Measurements from ENCODE around the gene TGFB1. TPM values are rescaled to one million over a fixed set of nuclear protein-coding genes. Genes with fewer than 3 reads are reported as not detected.
A peak's percentile ranks its signal among the peaks of the same experiment; 100 is the strongest.

TGFB1 gene
- total and polyA plus RNA-seq, 9 of the 15 experiments (the other 6 are each of a cell fraction or from before 2014, with no cell fraction given), result 0.24 to 159 (median 17.2) TPM

- H2AFZ ChIP-seq (ENCODE audit: low read depth, low read length), result no peak overlapping the region
- peaks cover 49% of the 10 kb centered on the region for H3K79me2 ChIP-seq (ENCODE audit: control insufficient read depth, insufficient read depth, low read length)
- WGBS (ENCODE audit: insufficient coverage, low coverage, missing lambda C conversion rate), result 9% methylated on average over 10 of the region's 16 CpGs
- peak overlapping the region; percentile 13; the same call in 1 of the 2 replicates for H3K4me3 ChIP-seq
- peak overlapping the region; percentile 95 for H3K27ac ChIP-seq (ENCODE audit: extremely low read depth, low read depth, low read length)
- peak; percentile 84 to 92 (median 88) for DNase-seq (ENCODE audit: extremely low read depth in 1 of 4, low spot score in 3 of 4)
- peaks cover 9% of the 10 kb centered on the region; the same call in 1 of the 2 replicates for H4K20me1 ChIP-seq (replicated peaks; ENCODE audit: control insufficient read depth, insufficient read depth, low read length)
- H3K4me2 ChIP-seq (ENCODE audit: insufficient read depth, low read length), result peak overlapping the region; percentile 74
- peak; percentile 90 for FAIRE-seq
- peak overlapping the region; percentile 73 to 92 for H3K9ac ChIP-seq (ENCODE audit: insufficient read depth in 1 of 2, low read depth in 2 of 2, low read length in 2 of 2)
- no peaks in the 10 kb centered on the region for H3K9me3 ChIP-seq (replicated peaks; ENCODE audit: control insufficient read depth, insufficient read depth, low read depth, low read length)
- H3K9me1 ChIP-seq (ENCODE audit: control insufficient read depth, insufficient read depth, low read length), result peaks cover 9% of the 10 kb centered on the region
- CTCF ChIA-PET (ENCODE audit: low intra/inter-chr PET ratio), result no interaction called here
- POLR2A ChIA-PET, result interaction anchor here (0.6 to 1.3 kb wide), 2 partner anchors 13 to 428 kb away, joined by 3 read pairs; partner anchors contain the start of gene CCDC97
- in situ Hi-C loops (cut with MboI), result loop anchor here (25.0 kb wide), 1 partner anchor 239 kb away; no protein-coding TSS in a partner anchor
- ATAC-seq, result peak; percentile 89
- BruUV-seq (replicated peaks), result no TSS peak
- peaks cover 81% of the 10 kb centered on the region for H3K36me3 ChIP-seq (ENCODE audit: control insufficient read depth, insufficient read depth, low read length)
- H3K27me3 ChIP-seq (ENCODE audit: control insufficient read depth in 2 of 2, insufficient read depth in 2 of 2, low read length in 2 of 2), result no peaks in the 10 kb centered on the region
- intact Hi-C loops (cut with micrococcal nuclease), result loop anchor here (1.0 to 10.0 kb wide), 3 partner anchors 29 to 241 kb away; partner anchors contain the start of gene DMAC2
- H3K4me1 ChIP-seq (replicated peaks in 1 of 2; ENCODE audit: control insufficient read depth in 2 of 2, insufficient read depth in 2 of 2, low read length in 2 of 2), result peaks cover 63 to 75% of the 10 kb centered on the region in 2 experiments
- TF ChIP-seq TOE1 (IDR thresholded peaks at IDR 0.05; ENCODE audit: borderline replicate concordance) (peak; percentile 45), TOE1 (CRISPR knock-in tag; IDR thresholded peaks at IDR 0.05; ENCODE audit: borderline replicate concordance, low read depth) (no peak), HNRNPL (IDR thresholded peaks at IDR 0.05; ENCODE audit: low read depth, low read length) (no peak), CREM (IDR thresholded peaks at IDR 0.05; ENCODE audit: low read depth) (peak; percentile 83), LARP7 (IDR thresholded peaks at IDR 0.05) (no peak), FOXK2 (conservative IDR thresholded peaks at IDR 0.05 in 1 of 2, IDR thresholded peaks at IDR 0.05 in 1 of 2; ENCODE audit: low read depth in 2 of 2) (peak; percentile 98 to 99), RAD21 (CRISPR knock-in tag; conservative IDR thresholded peaks at IDR 0.05 in 1 of 2, IDR thresholded peaks at IDR 0.05 in 1 of 2) (0 out of 4 replicates have a peak, but pooled peaks of 1 of the 2 experiments have one; percentile 16), MTF1 (CRISPR knock-in tag; IDR thresholded peaks at IDR 0.05; ENCODE audit: borderline replicate concordance) (no peak), CXXC5 (CRISPR knock-in tag; IDR thresholded peaks at IDR 0.05) (peak; percentile 91), AFF1 (IDR thresholded peaks at IDR 0.05; ENCODE audit: low read depth in 1 of 2, partially characterized antibody in 2 of 2) (peak in 1 of 2 experiments; percentile 57), PTRF (tag; IDR thresholded peaks at IDR 0.05) (0 out of 2 replicates have a peak, but pooled peaks have one; percentile 30), U2AF2 (optimal IDR thresholded peaks at IDR 0.05; ENCODE audit: low read depth, low read length) (no peak), ZNF143 (CRISPR knock-in tag; IDR thresholded peaks at IDR 0.05) (no peak), RNF219 (CRISPR knock-in tag; IDR thresholded peaks at IDR 0.05) (no peak)
Measured at GRCh38 chr19:41323430-41324125, 30.1 kb downstream of the TGFB1 start.
